CD4-positive, alpha-beta T cell treated with Interleukin-15 for 4 hours (primary cell): ENCODE measurements around the gene C5.

Source experiments
- DNase-seq: peaks from one replicate; pipeline ENCODE4 v3.0.0-alpha.2; 2020; ENCODE audit warnings: low spot score

Gene C5

GRCh38 chr9:120941046-120941770, 108.9 kb downstream of the C5 start:
- no peak for DNase-seq

- no peak for DNase-seq
Measured at GRCh38 chr9:120940573-120940972, 109.5 kb downstream of the C5 start.

GRCh38 chr9:120938851-120939250, 111.2 kb downstream of the C5 start:
- no peak for DNase-seq

GRCh38 chr9:120937596-120937995, 112.5 kb downstream of the C5 start:
- DNase-seq: no peak

- DNase-seq: no peak
Measured at GRCh38 chr9:120937127-120937526, 112.9 kb downstream of the C5 start.

- DNase-seq: no peak
Measured at GRCh38 chr9:120936764-120937122, 113.3 kb downstream of the C5 start.

GRCh38 chr9:120936011-120936763, 113.9 kb downstream of the C5 start:
- peak; percentile 88 for DNase-seq

GRCh38 chr9:120935383-120935857, 114.7 kb downstream of the C5 start:
- DNase-seq: no peak

- no peak for DNase-seq
Measured at GRCh38 chr9:120934281-120934680, 115.8 kb downstream of the C5 start.

- DNase-seq: no peak
Measured at GRCh38 chr9:120933310-120934055, 116.6 kb downstream of the C5 start.

- DNase-seq: no peak
Measured at GRCh38 chr9:120932086-120932823, 117.8 kb downstream of the C5 start.

- DNase-seq: peak; percentile 84
Measured at GRCh38 chr9:120931231-120932085, 118.6 kb downstream of the C5 start.

GRCh38 chr9:120929229-120929791, 120.8 kb downstream of the C5 start:
- no peak for DNase-seq

- DNase-seq: peak; percentile 76
Measured at GRCh38 chr9:120928483-120929228, 121.4 kb downstream of the C5 start.

- DNase-seq: no peak
Measured at GRCh38 chr9:120928015-120928482, 122.0 kb downstream of the C5 start.

- no peak for DNase-seq
Measured at GRCh38 chr9:120927269-120928014, 122.6 kb downstream of the C5 start.

- no peak for DNase-seq
Measured at GRCh38 chr9:120926397-120926928, 123.6 kb downstream of the C5 start, which contains the start of gene TRAF1. TRAF1 (minus strand) TSS chr9:120926796; CDS start chr9:120926075, 721 bp downstream.

- peak; percentile 85 for DNase-seq
Measured at GRCh38 chr9:120925535-120926396, 124.3 kb downstream of the C5 start.
